Ishikawa (cell line): Measurements from ENCODE around the gene PPP1R26.

ENCODE experiments used
- CEBPB ChIP-seq: IDR thresholded peaks from 2 replicates; pipeline ENCODE4 v1.6.1; 2012
- CREB1 ChIP-seq: IDR thresholded peaks from 2 replicates; pipeline ENCODE4 v1.6.1; 2012; ENCODE audit warnings: low read depth
- EGR1 ChIP-seq: IDR thresholded peaks from 2 replicates; pipeline ENCODE4 v1.6.1; 2012
- EP300 ChIP-seq: IDR thresholded peaks from 2 replicates; pipeline ENCODE4 v1.6.1; 2012; ENCODE audit warnings: borderline replicate concordance
- FOXM1 ChIP-seq: IDR thresholded peaks from 2 replicates; pipeline ENCODE4 v1.6.1; 2012; ENCODE audit warnings: low read depth, borderline replicate concordance
- MAX ChIP-seq: IDR thresholded peaks from 2 replicates; pipeline ENCODE4 v1.6.1; 2012
- NFIC ChIP-seq: IDR thresholded peaks from 2 replicates; pipeline ENCODE4 v1.6.1; 2012
- RAD21 ChIP-seq: IDR thresholded peaks from 2 replicates; pipeline ENCODE4 v1.6.1; 2012; ENCODE audit warnings: low read depth
- REST ChIP-seq: IDR thresholded peaks from 2 replicates; pipeline ENCODE4 v1.6.1; 2012; ENCODE audit warnings: low read depth, mild to moderate bottlenecking
- TAF1 ChIP-seq: IDR thresholded peaks from 2 replicates; pipeline ENCODE4 v1.6.1; 2012; ENCODE audit warnings: low read depth, mild to moderate bottlenecking
- TCF12 ChIP-seq: IDR thresholded peaks from 2 replicates; pipeline ENCODE4 v1.6.1; 2012; ENCODE audit warnings: low read depth
- TEAD4 ChIP-seq: IDR thresholded peaks from 2 replicates; pipeline ENCODE4 v1.6.1; 2012
- YY1 ChIP-seq: IDR thresholded peaks from 2 replicates; pipeline ENCODE4 v1.6.1; 2012; ENCODE audit warnings: low read depth
- ZBTB7A ChIP-seq: IDR thresholded peaks from 2 replicates; pipeline ENCODE4 v1.6.1; 2012; ENCODE audit warnings: low read depth
- TF ChIP-seq, protein P1 (sequence below): IDR thresholded peaks from 2 replicates; pipeline ENCODE4 v1.6.1; 2012

Gene PPP1R26

DNA sequence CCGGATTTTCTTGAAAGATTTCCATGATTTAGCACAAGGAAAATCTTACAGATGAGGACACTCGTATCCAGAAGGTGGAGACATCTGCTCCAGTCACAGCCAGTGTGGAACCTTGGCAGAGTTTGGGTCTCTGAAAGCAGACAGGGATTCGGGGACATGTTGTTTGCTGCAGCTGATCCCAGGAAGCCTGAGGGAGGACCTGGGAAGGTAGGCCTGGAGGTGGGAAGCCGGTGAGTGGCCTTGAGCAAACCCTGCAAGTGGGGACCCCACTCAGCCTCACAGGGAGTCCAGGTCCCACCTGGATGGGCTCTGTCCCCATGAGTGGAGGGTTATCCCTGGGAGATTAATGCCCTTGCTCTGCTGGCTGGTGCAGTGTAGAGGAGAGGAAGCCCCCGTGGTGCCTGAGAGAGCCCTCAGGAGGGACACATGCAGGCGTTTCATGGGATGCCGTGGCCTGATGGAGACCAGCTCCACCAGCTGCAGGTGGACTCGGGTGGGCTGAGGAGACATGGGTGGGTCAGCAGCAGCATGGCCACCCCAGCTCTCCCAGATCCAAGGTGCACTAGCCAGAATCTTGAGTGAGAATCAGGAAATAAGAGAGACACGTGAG, 28.7 kb downstream of the PPP1R26 start:
- TF ChIP-seq EGR1 (no peak), YY1 (no peak), TEAD4 (no peak), TAF1 (no peak), CREB1 (no peak)

DNA sequence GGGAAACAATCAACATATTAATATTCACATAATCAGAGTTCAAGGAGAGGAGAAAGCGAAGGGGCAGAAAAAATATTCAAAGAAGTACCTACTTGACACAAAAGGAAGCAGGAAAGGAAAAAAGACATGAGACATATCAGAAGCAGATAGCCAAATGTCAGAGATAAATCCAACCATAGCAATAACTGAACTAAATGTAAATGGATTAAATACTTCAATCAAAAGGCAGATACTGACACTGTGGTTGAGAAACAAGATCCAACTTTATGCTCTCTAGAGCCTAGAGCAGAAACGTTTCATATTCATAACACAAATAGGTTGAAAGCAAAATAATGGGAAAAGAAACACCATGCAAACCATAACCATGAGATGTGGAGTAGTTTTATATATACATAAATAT, 29.9 kb downstream of the PPP1R26 start:
- TF ChIP-seq FOXM1: no peak
- TF ChIP-seq YY1: no peak
- no peak for TF ChIP-seq NFIC
- TF ChIP-seq TEAD4: no peak
- TF ChIP-seq MAX: no peak
- TF ChIP-seq, protein P1, sequence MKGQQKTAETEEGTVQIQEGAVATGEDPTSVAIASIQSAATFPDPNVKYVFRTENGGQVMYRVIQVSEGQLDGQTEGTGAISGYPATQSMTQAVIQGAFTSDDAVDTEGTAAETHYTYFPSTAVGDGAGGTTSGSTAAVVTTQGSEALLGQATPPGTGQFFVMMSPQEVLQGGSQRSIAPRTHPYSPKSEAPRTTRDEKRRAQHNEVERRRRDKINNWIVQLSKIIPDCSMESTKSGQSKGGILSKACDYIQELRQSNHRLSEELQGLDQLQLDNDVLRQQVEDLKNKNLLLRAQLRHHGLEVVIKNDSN: no peak
- no peak for TF ChIP-seq TCF12
- no peak for TF ChIP-seq ZBTB7A
- no peak for TF ChIP-seq RAD21
- no peak for TF ChIP-seq TAF1
- no peak for TF ChIP-seq CREB1
- no peak for TF ChIP-seq EGR1
- TF ChIP-seq CEBPB: no peak

DNA sequence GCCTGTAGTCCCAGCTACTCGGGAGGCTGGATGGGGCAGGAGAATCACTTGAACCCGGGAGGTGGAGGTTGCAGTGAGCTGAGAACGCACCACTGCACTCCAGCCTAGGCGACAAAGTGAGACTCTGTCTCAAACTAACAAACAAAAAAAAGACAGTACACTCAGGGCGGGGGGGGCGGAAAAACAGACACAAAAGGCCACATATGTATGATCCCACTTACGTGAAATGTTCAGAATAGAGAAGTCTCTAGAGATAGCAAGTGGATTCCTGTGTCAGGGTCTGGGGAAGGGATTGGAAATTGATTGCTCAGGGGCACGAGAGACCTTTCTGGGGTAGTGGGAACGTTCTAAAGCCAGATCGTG, 32.6 kb downstream of the PPP1R26 start:
- TF ChIP-seq EP300 (no peak), YY1 (no peak), CREB1 (no peak), CEBPB (no peak), RAD21 (no peak), TAF1 (no peak), ZBTB7A (no peak), NFIC (no peak), EGR1 (no peak), TCF12 (no peak), REST (no peak), TEAD4 (no peak), FOXM1 (no peak), MAX (no peak)
- TF ChIP-seq, protein P1: no peak

DNA sequence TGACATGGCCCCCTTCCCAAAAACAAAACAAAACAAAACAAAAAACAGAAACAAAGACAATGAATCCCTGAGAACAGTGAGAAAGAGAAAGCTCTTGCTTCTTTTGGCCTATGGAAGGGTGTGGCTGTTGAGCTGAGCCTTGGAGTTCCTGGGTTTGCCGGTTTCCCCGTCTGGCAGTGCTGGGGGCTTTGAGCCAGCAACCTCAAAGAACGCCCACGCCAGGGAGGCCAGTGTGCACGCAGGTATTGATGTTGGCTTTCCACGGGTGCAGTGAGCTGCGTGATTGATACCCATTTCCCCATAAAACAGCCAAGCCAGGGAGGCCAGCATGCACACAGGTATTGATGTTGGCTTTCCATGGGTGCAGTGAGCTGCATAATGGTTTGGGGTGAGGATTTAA, 33.3 kb downstream of the PPP1R26 start:
- TF ChIP-seq YY1: no peak
- TF ChIP-seq, protein P1: no peak

- TF ChIP-seq NFIC (no peak), CREB1 (no peak), ZBTB7A (no peak), EP300 (no peak)
- TF ChIP-seq, protein P1: no peak
Measured at GRCh38 chr9:135513351-135513846, 33.8 kb downstream of the PPP1R26 start.

DNA sequence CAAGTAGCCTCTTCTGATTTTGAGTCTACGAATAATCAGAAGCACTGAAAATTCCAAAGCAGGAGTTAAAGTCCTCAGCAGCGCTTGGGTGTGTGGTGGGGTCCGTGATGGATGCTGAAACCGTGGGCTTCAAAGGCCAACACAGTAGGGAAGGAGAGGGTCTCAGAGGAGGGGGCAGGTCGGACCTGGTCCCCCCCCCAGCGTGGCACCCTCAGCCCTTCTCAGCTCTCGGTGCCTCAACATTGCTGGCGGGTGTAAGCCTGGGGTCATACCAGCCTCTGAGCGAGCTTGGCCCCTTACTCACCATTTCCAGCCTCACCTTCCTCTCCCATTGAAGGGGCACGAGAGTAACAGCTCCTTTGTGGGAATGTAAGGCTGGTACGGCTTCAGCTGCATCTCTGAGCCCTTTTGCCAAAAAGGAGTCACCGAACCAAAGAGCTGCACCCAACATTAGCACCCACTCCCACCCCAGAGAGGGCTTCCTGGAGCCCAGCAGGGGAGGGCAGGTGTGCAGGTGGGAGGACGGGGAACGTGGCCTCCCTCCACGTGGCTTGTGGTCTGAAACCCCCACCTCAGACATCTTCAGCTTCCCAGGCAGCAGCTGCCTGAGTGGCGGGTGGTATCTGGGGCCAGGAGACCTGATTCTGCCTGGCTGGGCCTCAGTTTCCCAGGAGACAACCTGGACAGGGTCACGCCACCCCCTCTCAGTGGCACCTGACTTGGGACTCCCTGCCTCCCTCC, 34.9 kb downstream of the PPP1R26 start:
- TF ChIP-seq REST (no peak), TEAD4 (no peak), MAX (no peak), RAD21 (no peak), CREB1 (no peak), EP300 (no peak), NFIC (no peak), TCF12 (no peak), CEBPB (no peak), TAF1 (no peak), EGR1 (no peak), FOXM1 (no peak), YY1 (no peak), ZBTB7A (no peak)
- TF ChIP-seq, protein P1: no peak
